PC-9 (cell line): Measurements from ENCODE around the gene TIGD7.

Experiments used
- CTCF ChIP-seq: fragments of 200-600 bp; sonication (generic); conservative IDR thresholded peaks from 2 replicates; pipeline ENCODE4 v1.6.1; 2017; ENCODE audit warnings: mixed run types, antibody characterized with exemption, mild to moderate bottlenecking, moderate library complexity
- EZH2 ChIP-seq: fragments of 200-600 bp; sonication (generic); IDR thresholded peaks from 2 replicates; pipeline ENCODE4 v1.8.0; 2017; ENCODE audit warnings: antibody characterized with exemption, low read depth

- TF ChIP-seq EZH2 (no peak), CTCF (no peak)
Measured at GRCh38 chr16:3262517-3262916, 42.7 kb downstream of the TIGD7 start.
